H1 (cell line): ENCODE results near the gene AMZ1. TPM values are rescaled to one million over a fixed set of nuclear protein-coding genes. Genes with fewer than 3 reads are reported as not detected.
"Not testable (repeated sequence)": the region's sequence is repeated elsewhere in the genome, so short reads cannot be mapped to it uniquely, and the experiment has no call there.

ENCODE experiments used
- CTCF ChIA-PET: fragments of 300-600 bp; sonication (Branson Sonifier 250); formaldehyde crosslinking; loops from one replicate; lab custom pipeline; 2021; ENCODE audit not compliant: partially characterized antibody; lab: Charles Lee
- POLR2A ChIA-PET: fragments of 300-600 bp; sonication (Branson Sonifier 250); formaldehyde crosslinking; loops from one replicate; lab custom pipeline; 2021; ENCODE audit warnings: inconsistent platforms; ENCODE audit not compliant: partially characterized antibody; lab: Charles Lee
- DNase-seq, 2 experiments: peaks; one replicate each; pipeline versions ENCODE4 v3.0.0 to v3.0.0-alpha.2; 2010 to 2022; ENCODE audit warnings: low spot score in 2 of 2, low read depth in 1 of 2, mixed read lengths in 1 of 2
- FAIRE-seq: peaks from 2 replicates; lab custom pipeline; 2011; peaks lifted over from hg19 to GRCh38; lab: Jason Lieb, UNC
- H2AFZ ChIP-seq: 2 replicates; pipeline ENCODE4 v1.8.1; 2012; ENCODE audit warnings: low read length, inconsistent platforms
- H2AK5ac ChIP-seq: 2 replicates; pipeline ENCODE4 v1.6.1; 2013; ENCODE audit warnings: low read depth, low read length
- H2BK120ac ChIP-seq: replicated peaks from 2 replicates; pipeline ENCODE3; 2013; ENCODE audit warnings: low read depth, low read length, inconsistent platforms
- H2BK12ac ChIP-seq: 2 replicates; pipeline ENCODE4 v1.6.1; 2013; ENCODE audit warnings: low read depth, low read length
- H2BK15ac ChIP-seq: 2 replicates; pipeline ENCODE4 v1.6.1; 2013; ENCODE audit warnings: low read length
- H2BK20ac ChIP-seq: 2 replicates; pipeline ENCODE4 v1.6.1; 2013; ENCODE audit warnings: low read length
- H2BK5ac ChIP-seq: 2 replicates; pipeline ENCODE4 v1.6.1; 2013; ENCODE audit warnings: low read depth, low read length
- H3K14ac ChIP-seq: 2 replicates; pipeline ENCODE4 v1.6.1; 2013; ENCODE audit warnings: inconsistent platforms; ENCODE audit not compliant: insufficient read length
- H3K18ac ChIP-seq: 2 replicates; pipeline ENCODE4 v1.6.1; 2013; ENCODE audit warnings: low read length; ENCODE audit errors: extremely low read depth
- H3K23ac ChIP-seq: 2 replicates; pipeline ENCODE4 v1.6.1; 2013; ENCODE audit warnings: inconsistent platforms; ENCODE audit not compliant: insufficient read length
- H3K23me2 ChIP-seq: 2 replicates; pipeline ENCODE4 v1.6.1; 2013; ENCODE audit warnings: low read depth, low read length
- H3K27ac ChIP-seq: 2 replicates; pipeline ENCODE4 v1.6.1; 2011; ENCODE audit warnings: low read depth, low read length, inconsistent platforms
- H3K27me3 ChIP-seq, 4 experiments: replicated peaks in 1 of 4; 1 replicate in 1 of 4; 2 replicates in 3 of 4; pipeline versions ENCODE4 v1.6.1 to v1.8.1; 2011 to 2013; ENCODE audit warnings: low read length in 3 of 4, mild to moderate bottlenecking in 3 of 4, inconsistent platforms in 2 of 4, mixed read lengths in 2 of 4, moderate library complexity in 1 of 4; ENCODE audit not compliant: control insufficient read depth in 3 of 4, insufficient read depth in 3 of 4; ENCODE audit errors: extremely low read depth in 1 of 4
- H3K36me3 ChIP-seq, 4 experiments: 2 replicates each; pipeline versions ENCODE4 v1.6.1 to v1.8.1; 2011 to 2013; ENCODE audit warnings: mild to moderate bottlenecking in 4 of 4, low read length in 3 of 4, moderate library complexity in 2 of 4, control low read depth in 1 of 4, inconsistent platforms in 1 of 4; ENCODE audit not compliant: insufficient read depth in 4 of 4, control insufficient read depth in 2 of 4
- H3K4ac ChIP-seq: replicated peaks from 2 replicates; pipeline ENCODE3; 2013; ENCODE audit warnings: low read length, low read depth, mixed read lengths, inconsistent platforms; ENCODE audit not compliant: insufficient read length
- H3K4me1 ChIP-seq, 4 experiments: replicated peaks in 1 of 4; 1 replicate in 1 of 4; 2 replicates in 3 of 4; pipeline versions ENCODE4 v1.6.1 to v1.8.1; 2011 to 2013; ENCODE audit warnings: low read length in 3 of 4, inconsistent platforms in 2 of 4, mixed read lengths in 1 of 4; ENCODE audit not compliant: insufficient read depth in 4 of 4, control insufficient read depth in 3 of 4
- H3K4me2 ChIP-seq, 2 experiments: 2 replicates each; pipeline versions ENCODE4 v1.6.1 to v1.8.1; 2011 to 2013; ENCODE audit warnings: low read depth in 2 of 2, low read length in 2 of 2, control low read depth in 1 of 2, inconsistent platforms in 1 of 2, mild to moderate bottlenecking in 1 of 2; ENCODE audit not compliant: insufficient read depth in 1 of 2
- H3K4me3 ChIP-seq, 4 experiments: fragments of 200-600, 300-600 bp in 1 of 4; sonication (generic), shearing (Covaris generic), sonication (Bioruptor Twin) in 1 of 4; 2 replicates each; pipeline versions ENCODE4 v1.5.1 to v1.8.1; 2011 to 2016; ENCODE audit warnings: low read length in 4 of 4, low read depth in 3 of 4, control low read depth in 2 of 4, inconsistent platforms in 2 of 4, mild to moderate bottlenecking in 2 of 4, mixed read lengths in 1 of 4, moderate library complexity in 1 of 4; ENCODE audit not compliant: insufficient read depth in 2 of 4; ENCODE audit errors: extremely low read depth in 1 of 4
- H3K56ac ChIP-seq: replicated peaks from 2 replicates; pipeline ENCODE3; 2013; ENCODE audit warnings: low read depth, mild to moderate bottlenecking, mixed read lengths, low read length, inconsistent platforms; ENCODE audit not compliant: insufficient read length
- H3K79me1 ChIP-seq: 2 replicates; pipeline ENCODE4 v1.6.1; 2013; ENCODE audit warnings: low read depth, low read length, control low read depth
- H3K79me2 ChIP-seq, 2 experiments: 2 replicates each; pipeline versions ENCODE4 v1.6.1 to v1.8.1; 2012 to 2013; ENCODE audit warnings: low read length in 2 of 2, mild to moderate bottlenecking in 2 of 2, inconsistent platforms in 1 of 2; ENCODE audit not compliant: insufficient read depth in 2 of 2, control insufficient read depth in 1 of 2
- H3K9ac ChIP-seq, 4 experiments: replicated peaks in 1 of 4; 1 replicate in 1 of 4; 2 replicates in 3 of 4; pipeline versions ENCODE4 v1.6.1 to v1.8.1; 2011 to 2013; ENCODE audit warnings: low read depth in 3 of 4, low read length in 3 of 4, control low read depth in 2 of 4, mild to moderate bottlenecking in 2 of 4, moderate library complexity in 2 of 4, inconsistent platforms in 1 of 4; ENCODE audit errors: extremely low read depth in 1 of 4
- H3K9me3 ChIP-seq, 2 experiments: 2 replicates each; pipeline versions ENCODE4 v1.6.1 to v1.8.1; 2012 to 2013; ENCODE audit warnings: mild to moderate bottlenecking in 2 of 2, moderate library complexity in 2 of 2, control low read depth in 1 of 2, inconsistent platforms in 1 of 2, low read depth in 1 of 2, low read length in 1 of 2, mixed read lengths in 1 of 2; ENCODE audit not compliant: insufficient read depth in 2 of 2
- H4K20me1 ChIP-seq, 2 experiments: replicated peaks in 1 of 2; 2 replicates each; pipeline versions ENCODE3 to v1.8.1; 2011 to 2013; ENCODE audit warnings: inconsistent platforms in 2 of 2, low read length in 2 of 2, mild to moderate bottlenecking in 1 of 2; ENCODE audit not compliant: insufficient read depth in 2 of 2, control insufficient read depth in 1 of 2
- H4K5ac ChIP-seq: 2 replicates; pipeline ENCODE4 v1.6.1; 2013; ENCODE audit warnings: low read length, low read depth, mixed read lengths, inconsistent platforms; ENCODE audit not compliant: insufficient read length
- H4K8ac ChIP-seq: 2 replicates; pipeline ENCODE4 v1.8.0; 2013; ENCODE audit warnings: mild to moderate bottlenecking, moderate library complexity, low read length, inconsistent platforms; ENCODE audit not compliant: insufficient read depth; ENCODE audit errors: extremely low read depth
- H4K91ac ChIP-seq: replicated peaks from 2 replicates; pipeline ENCODE3; 2013; ENCODE audit warnings: low read length, mixed read lengths, inconsistent platforms; ENCODE audit not compliant: insufficient read length
- WGBS, 2 experiments: shearing (Covaris generic) in 1 of 2; methylation state at CpG; one replicate each; pipeline versions ENCODE4 v1.1.6 to v1.1.7; 2013 to 2015; ENCODE audit warnings: low lambda C conversion rate in 2 of 2, mixed read lengths in 2 of 2, inconsistent platforms in 1 of 2, low coverage in 1 of 2, missing lambda C conversion rate in 1 of 2; ENCODE audit not compliant: insufficient replicate concordance in 2 of 2, insufficient coverage in 1 of 2, insufficient read length in 1 of 2; ENCODE audit errors: extremely low coverage in 1 of 2, missing lambda C conversion rate in 1 of 2; 5-methylcytosine and 5-hydroxymethylcytosine counted together
- polyA plus RNA-seq, 7 experiments: library from polyadenylated mRNA; depleted of rRNA in 3 of 7; stranded (reverse) in 5 of 7; unstranded in 2 of 7; fragments of >200 nt in 5 of 7; fragments of 200-250 nt in 2 of 7; gene quantifications; 1 replicate in 5 of 7; 2 replicates in 1 of 7; 4 replicates in 1 of 7; pipeline versions ENCODE4 v1.2.1 to v1.2.3, GENCODE V29; 2011 to 2013; ENCODE audit warnings: missing spikeins in 2 of 7, mixed read lengths in 2 of 7
- total RNA-seq: library from RNA; stranded (reverse); fragmentation: NEBNext Ultra II Directional; extraction: Animal tissue kit (Norgen Biotek cat#: 25700); gene quantifications from 2 replicates; pipeline ENCODE4 v1.2.1, GENCODE V29; 2021

AMZ1 gene
- total and polyA plus RNA-seq, 2 of the 8 experiments (the other 6 are each of a cell fraction or from before 2014, with no cell fraction given), result 0.59 to 1.4 TPM

GRCh38 chr7:2694122-2694436 lies 6.1 kb downstream of the AMZ1 start:
- not testable (repeated sequence) for H2AFZ ChIP-seq, H3K79me1 ChIP-seq, H3K23me2 ChIP-seq, H2BK5ac ChIP-seq, H3K14ac ChIP-seq, H3K4me1 ChIP-seq, H2BK120ac ChIP-seq, DNase-seq, H4K91ac ChIP-seq, H3K9ac ChIP-seq, H2BK15ac ChIP-seq, H4K8ac ChIP-seq, H2BK12ac ChIP-seq, H3K27ac ChIP-seq, FAIRE-seq, H3K79me2 ChIP-seq, H2AK5ac ChIP-seq, H3K23ac ChIP-seq, H3K4me3 ChIP-seq, H3K56ac ChIP-seq, H3K4me2 ChIP-seq, H3K4ac ChIP-seq, H4K20me1 ChIP-seq, H2BK20ac ChIP-seq, H4K5ac ChIP-seq, H3K18ac ChIP-seq, H3K36me3 ChIP-seq, H3K9me3 ChIP-seq
- CTCF ChIA-PET, result interaction anchor here (1.2 to 7.6 kb wide), 6 partner anchors 12 to 242 kb away, joined by 3 to 92 read pairs (median 16); no protein-coding TSS in a partner anchor
- POLR2A ChIA-PET, result interaction anchor here (0.6 to 1.6 kb wide), 2 partner anchors 8 to 33 kb away, joined by 4 read pairs; no protein-coding TSS in a partner anchor
- 92% methylated on average over 6 of the region's 8 CpGs; no CpG with 5 or more reads in 1 of the 2 experiments for WGBS, 2 experiments
- peaks cover 0 to 12% (median 9%) of the 10 kb centered on the region in 4 experiments; a peak in 6 of 7 replicates for H3K27me3 ChIP-seq
